ENCODE measurements around the gene DIAPH1. TPM values are rescaled to one million over a fixed set of nuclear protein-coding genes. Genes with fewer than 3 reads are reported as not detected.

The DIAPH1 gene
- total RNA-seq, 4 donors from 2014 or later = 63.0 to 157 (median 124) TPM

DNA sequence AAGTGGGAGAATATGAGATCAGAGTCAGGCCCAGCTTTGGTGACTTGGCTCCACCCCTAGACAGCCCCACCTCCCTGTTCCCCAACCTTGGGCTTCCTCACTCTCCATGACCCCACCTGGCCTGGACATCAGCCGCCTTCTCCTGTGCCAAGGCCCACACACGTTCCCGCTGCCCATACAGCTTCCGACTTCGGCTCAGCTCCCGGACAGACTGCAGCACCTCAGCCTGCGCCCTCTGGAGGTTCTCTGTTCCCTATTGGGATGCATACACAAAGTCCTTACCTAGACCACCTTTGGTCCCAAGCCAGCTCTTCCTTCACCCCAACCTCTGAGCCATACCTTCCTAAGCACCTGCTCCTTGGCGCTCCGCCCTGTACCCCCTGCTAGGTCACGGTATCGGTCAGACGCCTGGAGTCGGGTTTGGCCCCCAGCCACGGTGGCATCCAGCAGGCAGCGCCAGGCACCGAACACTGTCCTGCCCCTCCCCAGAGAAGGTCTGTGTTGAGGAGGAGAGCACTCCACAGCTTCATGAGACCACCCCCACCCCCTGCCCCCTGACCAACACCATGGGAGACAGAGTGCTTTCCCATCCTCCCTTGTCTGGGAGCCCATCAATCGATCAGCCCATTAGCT is 30.4 kb upstream of the DIAPH1 start:
- no peak for DNase-seq
- Histone ChIP-seq H3K36me3 (peaks cover 0 to 49% (median 0%) of the 10 kb centered on the region in 3 donors), H3K27ac (no peak overlapping the region), H3K4me3 (no peak overlapping the region), H3K27me3 (no peaks in the 10 kb centered on the region), H3K4me1 (peaks cover 10 to 20% (median 13%) of the 10 kb centered on the region in 3 donors), H3K9me3 (no peaks in the 10 kb centered on the region)
- intact Hi-C loops (cut with DNase I) = no loop called here
- TF ChIP-seq, protein P1, sequence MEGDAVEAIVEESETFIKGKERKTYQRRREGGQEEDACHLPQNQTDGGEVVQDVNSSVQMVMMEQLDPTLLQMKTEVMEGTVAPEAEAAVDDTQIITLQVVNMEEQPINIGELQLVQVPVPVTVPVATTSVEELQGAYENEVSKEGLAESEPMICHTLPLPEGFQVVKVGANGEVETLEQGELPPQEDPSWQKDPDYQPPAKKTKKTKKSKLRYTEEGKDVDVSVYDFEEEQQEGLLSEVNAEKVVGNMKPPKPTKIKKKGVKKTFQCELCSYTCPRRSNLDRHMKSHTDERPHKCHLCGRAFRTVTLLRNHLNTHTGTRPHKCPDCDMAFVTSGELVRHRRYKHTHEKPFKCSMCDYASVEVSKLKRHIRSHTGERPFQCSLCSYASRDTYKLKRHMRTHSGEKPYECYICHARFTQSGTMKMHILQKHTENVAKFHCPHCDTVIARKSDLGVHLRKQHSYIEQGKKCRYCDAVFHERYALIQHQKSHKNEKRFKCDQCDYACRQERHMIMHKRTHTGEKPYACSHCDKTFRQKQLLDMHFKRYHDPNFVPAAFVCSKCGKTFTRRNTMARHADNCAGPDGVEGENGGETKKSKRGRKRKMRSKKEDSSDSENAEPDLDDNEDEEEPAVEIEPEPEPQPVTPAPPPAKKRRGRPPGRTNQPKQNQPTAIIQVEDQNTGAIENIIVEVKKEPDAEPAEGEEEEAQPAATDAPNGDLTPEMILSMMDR (IDR thresholded peaks at IDR 0.05) = no peak
- no peak for TF ChIP-seq POLR2A (IDR thresholded peaks at IDR 0.05)
- 94 to 96% methylated on average over 11 to 12 of the region's 17 CpGs for WGBS, 2 donors

DNA sequence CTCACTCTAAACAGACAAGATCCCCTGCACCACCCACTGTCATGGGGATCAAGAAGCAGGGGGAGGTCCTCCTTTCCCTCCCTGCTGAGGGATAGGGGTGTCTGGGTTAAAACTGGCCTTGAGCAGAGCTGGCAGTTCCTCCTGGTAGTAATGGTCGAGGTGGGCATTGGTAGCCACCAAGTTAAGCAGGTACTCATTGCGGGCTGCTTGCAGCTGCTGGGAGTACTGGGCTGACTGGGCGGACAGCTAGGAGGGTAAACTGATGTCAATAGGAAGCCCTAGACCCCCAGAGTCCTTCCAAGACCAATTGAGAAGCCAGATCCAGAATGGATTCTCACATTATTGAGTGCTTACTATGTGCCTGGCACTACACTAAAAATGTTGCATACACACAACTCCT is 29.1 kb upstream of the DIAPH1 start:
- WGBS, 2 donors = 83 to 88% methylated on average over 1 to 2 of the region's 3 CpGs
- Histone ChIP-seq H3K27me3 (no peaks in the 10 kb centered on the region), H3K4me3 (no peak overlapping the region), H3K27ac (no peak overlapping the region), H3K4me1 (peaks cover 10 to 20% (median 13%) of the 10 kb centered on the region in 3 donors), H3K9me3 (no peaks in the 10 kb centered on the region), H3K36me3 (peaks cover 0 to 55% (median 0%) of the 10 kb centered on the region in 3 donors)
- intact Hi-C loops (cut with DNase I) = no loop called here
- no peak for TF ChIP-seq POLR2A (IDR thresholded peaks at IDR 0.05)
- TF ChIP-seq, protein P1 (IDR thresholded peaks at IDR 0.05) = no peak
- no peak for DNase-seq

DNA sequence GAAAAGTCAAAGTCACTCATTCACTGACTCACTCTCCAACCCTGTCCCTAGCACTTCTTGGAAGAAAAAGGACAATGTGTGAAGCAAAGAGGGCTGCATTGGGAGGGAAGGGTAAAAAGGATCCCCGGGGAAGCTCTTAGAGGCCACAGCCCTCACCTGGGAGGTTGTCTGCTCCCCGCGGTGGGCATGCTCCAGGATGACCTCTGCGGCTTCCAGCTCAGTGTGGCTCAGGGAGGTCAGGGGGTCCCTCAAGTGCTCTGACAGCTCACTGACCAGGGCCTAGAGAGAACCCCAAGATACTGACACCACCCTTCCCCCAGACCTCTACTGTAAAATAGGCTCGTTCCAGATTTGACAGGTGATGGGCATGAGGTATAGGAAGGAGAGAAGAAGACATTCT is 28.4 kb upstream of the DIAPH1 start:
- H3K36me3 ChIP-seq = peaks cover 0 to 61% (median 0%) of the 10 kb centered on the region in 3 donors
- no peak for DNase-seq
- 61 to 93% methylated on average over 2 to 3 of the region's 5 CpGs for WGBS, 2 donors

GRCh38 chr5:141646026-141646425 is 27.2 kb upstream of the DIAPH1 start:
- Histone ChIP-seq H3K4me1 (peaks cover 6 to 10% (median 8%) of the 10 kb centered on the region in 3 donors), H3K9me3 (no peaks in the 10 kb centered on the region), H3K36me3 (peaks cover 0 to 72% (median 0%) of the 10 kb centered on the region in 3 donors), H3K27ac (no peak overlapping the region), H3K27me3 (no peaks in the 10 kb centered on the region), H3K4me3 (no peak overlapping the region)
- intact Hi-C loops (cut with DNase I) = no loop called here
- no peak for DNase-seq
- WGBS, 2 donors = 79 to 89% methylated on average over 3 to 6 of the region's 6 CpGs
- TF ChIP-seq, protein P1 (IDR thresholded peaks at IDR 0.05) = no peak
- TF ChIP-seq POLR2A (IDR thresholded peaks at IDR 0.05) = no peak

More for the DNA sequence above, 28.4 kb upstream of the DIAPH1 start:
- no peaks in the 10 kb centered on the region for H3K9me3 ChIP-seq
- peaks cover 10 to 20% (median 13%) of the 10 kb centered on the region in 3 donors for H3K4me1 ChIP-seq
- no peaks in the 10 kb centered on the region for H3K27me3 ChIP-seq
- H3K4me3 ChIP-seq = no peak overlapping the region
- H3K27ac ChIP-seq = no peak overlapping the region
- TF ChIP-seq, protein P1 (IDR thresholded peaks at IDR 0.05) = no peak
- TF ChIP-seq POLR2A (IDR thresholded peaks at IDR 0.05) = no peak
- intact Hi-C loops (cut with DNase I) = no loop called here

- no peak for DNase-seq
- peaks cover 0 to 71% (median 0%) of the 10 kb centered on the region in 3 donors for H3K36me3 ChIP-seq
- no peak for TF ChIP-seq POLR2A (IDR thresholded peaks at IDR 0.05)
- TF ChIP-seq, protein P1 (IDR thresholded peaks at IDR 0.05) = peak in 3 of 6 experiments; percentile 4 to 29 (median 9)
- no peak overlapping the region for H3K27ac ChIP-seq
- no peaks in the 10 kb centered on the region for H3K9me3 ChIP-seq
- no peaks in the 10 kb centered on the region for H3K27me3 ChIP-seq
- intact Hi-C loops (cut with DNase I) = no loop called here
- H3K4me1 ChIP-seq = peaks cover 9 to 19% (median 9%) of the 10 kb centered on the region in 3 donors
- WGBS, 2 donors = 91% methylated on average over 2 of the region's 2 CpGs; no CpG with 5 or more reads in 1 of the 2 donors
- H3K4me3 ChIP-seq = no peak overlapping the region
Measured at GRCh38 chr5:141641634-141642267, 23.0 kb upstream of the DIAPH1 start.
